ENCODE measurements around the gene OGFOD1.
A peak's percentile ranks its signal among the peaks of the same experiment; 100 is the strongest.
"Not testable (repeated sequence)": the region's sequence is repeated elsewhere in the genome, so short reads cannot be mapped to it uniquely, and the experiment has no call there.

Gene OGFOD1

GRCh38 chr16:56481468-56482122 is 30.2 kb downstream of the OGFOD1 start:
- DNase-seq: no peak

- DNase-seq: no peak
Measured at GRCh38 chr16:56482683-56483236, 31.4 kb downstream of the OGFOD1 start.

- DNase-seq: no peak
Measured at GRCh38 chr16:56483394-56483793, 32.0 kb downstream of the OGFOD1 start.

GRCh38 chr16:56488035-56488434 is 36.7 kb downstream of the OGFOD1 start:
- no peak for DNase-seq

GRCh38 chr16:56488868-56489267 is 37.5 kb downstream of the OGFOD1 start:
- DNase-seq: not testable (repeated sequence)

GRCh38 chr16:56491657-56492261 is 40.4 kb downstream of the OGFOD1 start:
- DNase-seq: no peak

GRCh38 chr16:56493126-56493525 is 41.8 kb downstream of the OGFOD1 start:
- no peak for DNase-seq

- no peak for DNase-seq
Measured at GRCh38 chr16:56493815-56494214, 42.5 kb downstream of the OGFOD1 start.

- no peak for DNase-seq
Measured at GRCh38 chr16:56505181-56505580, 53.8 kb downstream of the OGFOD1 start.

- DNase-seq: no peak
Measured at GRCh38 chr16:56506941-56507340, 55.6 kb downstream of the OGFOD1 start.

- no peak for DNase-seq
Measured at GRCh38 chr16:56510544-56510943, 59.2 kb downstream of the OGFOD1 start.

GRCh38 chr16:56512025-56512424 is 60.7 kb downstream of the OGFOD1 start:
- no peak for DNase-seq

- peak; percentile 25 for DNase-seq
Measured at GRCh38 chr16:56513091-56513490, 61.7 kb downstream of the OGFOD1 start.

GRCh38 chr16:56513972-56514371 is 62.6 kb downstream of the OGFOD1 start:
- peak; percentile 57 for DNase-seq

- DNase-seq: no peak
Measured at GRCh38 chr16:56514845-56515244, 63.5 kb downstream of the OGFOD1 start.

GRCh38 chr16:56515665-56516064 is 64.3 kb downstream of the OGFOD1 start:
- DNase-seq: no peak

- no peak for DNase-seq
Measured at GRCh38 chr16:56517206-56517605, 65.9 kb downstream of the OGFOD1 start.

GRCh38 chr16:56518425-56518824 is 67.1 kb downstream of the OGFOD1 start:
- no peak for DNase-seq

- peak; percentile 95 for DNase-seq
Measured at GRCh38 chr16:56519459-56520250, 68.3 kb downstream of the OGFOD1 start, which contains the start of gene BBS2. Gene BBS2, minus strand, starts transcription at chr16:56520024. Its CDS starts 162 bp downstream, at chr16:56519862.

- DNase-seq: no peak
Measured at GRCh38 chr16:56520251-56520577, 68.9 kb downstream of the OGFOD1 start.

- no peak for DNase-seq
Measured at GRCh38 chr16:56525236-56525635, 73.9 kb downstream of the OGFOD1 start.
